HG02678 (cell line): ENCODE results near the gene PORCN.
"Not testable (repeated sequence)": the region's sequence is repeated elsewhere in the genome, so short reads cannot be mapped to it uniquely, and the experiment has no call there.

Source experiments
- ATAC-seq: cut with Tn5 transposase; IDR thresholded peaks from one replicate; pipeline ENCODE4 v1.9.1; 2021; ENCODE audit warnings: mild to moderate bottlenecking, moderate library complexity; ENCODE audit not compliant: unreplicated experiment

The PORCN gene

GRCh38 chrX:48509619-48510018, 827 bp downstream of the PORCN start:
- ATAC-seq, result no peak

- ATAC-seq, result no peak
Observed at GRCh38 chrX:48511560-48511959, 2.8 kb downstream of the PORCN start.

GRCh38 chrX:48512371-48512935, 3.7 kb downstream of the PORCN start:
- ATAC-seq, result no peak

GRCh38 chrX:48513670-48514069, 4.9 kb downstream of the PORCN start:
- no peak for ATAC-seq

GRCh38 chrX:48514126-48514806, 5.5 kb downstream of the PORCN start:
- ATAC-seq, result no peak

GRCh38 chrX:48514868-48515460, 6.2 kb downstream of the PORCN start:
- no peak for ATAC-seq

GRCh38 chrX:48515842-48516241, 7.0 kb downstream of the PORCN start:
- no peak for ATAC-seq

- no peak for ATAC-seq
Observed at GRCh38 chrX:48516285-48516684, 7.5 kb downstream of the PORCN start.

GRCh38 chrX:48516987-48517386, 8.2 kb downstream of the PORCN start:
- ATAC-seq, result no peak

- ATAC-seq, result not testable (repeated sequence)
Observed at GRCh38 chrX:48519481-48519880, 10.7 kb downstream of the PORCN start.

GRCh38 chrX:48520455-48520854, 11.7 kb downstream of the PORCN start:
- no peak for ATAC-seq

GRCh38 chrX:48520976-48521352, 12.2 kb downstream of the PORCN start:
- no peak for ATAC-seq

GRCh38 chrX:48521353-48522243, 12.8 kb downstream of the PORCN start, which contains the start of gene EBP:
Gene EBP (plus strand): TSS chrX:48521808. CDS start chrX:48523772, 1,964 bp downstream.
- peak; percentile 98 for ATAC-seq

- no peak for ATAC-seq
Observed at GRCh38 chrX:48522291-48522690, 13.5 kb downstream of the PORCN start.

- no peak for ATAC-seq
Observed at GRCh38 chrX:48523682-48524081, 14.9 kb downstream of the PORCN start.

- ATAC-seq, result not testable (repeated sequence)
Observed at GRCh38 chrX:48525853-48526252, 17.1 kb downstream of the PORCN start.

GRCh38 chrX:48530736-48531135, 21.9 kb downstream of the PORCN start:
- no peak for ATAC-seq

- ATAC-seq, result no peak
Observed at GRCh38 chrX:48531358-48531959, 22.7 kb downstream of the PORCN start.

- no peak for ATAC-seq
Observed at GRCh38 chrX:48532161-48532560, 23.4 kb downstream of the PORCN start.

- ATAC-seq, result no peak
Observed at GRCh38 chrX:48533165-48533564, 24.4 kb downstream of the PORCN start.
